GM12873 (cell line): ENCODE data around the gene RGCC.

Experiments
- TF ChIP-seq, protein P1 (sequence below): IDR thresholded peaks from 2 replicates; pipeline ENCODE4 v1.5.1; 2012; ENCODE audit warnings: low read depth, mild to moderate bottlenecking, moderate library complexity, low read length, control low read depth; ENCODE audit not compliant: insufficient read depth; ENCODE audit errors: missing control alignments

Gene RGCC

GRCh38 chr13:41457589-41458186 lies 338 bp downstream of the RGCC start:
- TF ChIP-seq, protein P1, sequence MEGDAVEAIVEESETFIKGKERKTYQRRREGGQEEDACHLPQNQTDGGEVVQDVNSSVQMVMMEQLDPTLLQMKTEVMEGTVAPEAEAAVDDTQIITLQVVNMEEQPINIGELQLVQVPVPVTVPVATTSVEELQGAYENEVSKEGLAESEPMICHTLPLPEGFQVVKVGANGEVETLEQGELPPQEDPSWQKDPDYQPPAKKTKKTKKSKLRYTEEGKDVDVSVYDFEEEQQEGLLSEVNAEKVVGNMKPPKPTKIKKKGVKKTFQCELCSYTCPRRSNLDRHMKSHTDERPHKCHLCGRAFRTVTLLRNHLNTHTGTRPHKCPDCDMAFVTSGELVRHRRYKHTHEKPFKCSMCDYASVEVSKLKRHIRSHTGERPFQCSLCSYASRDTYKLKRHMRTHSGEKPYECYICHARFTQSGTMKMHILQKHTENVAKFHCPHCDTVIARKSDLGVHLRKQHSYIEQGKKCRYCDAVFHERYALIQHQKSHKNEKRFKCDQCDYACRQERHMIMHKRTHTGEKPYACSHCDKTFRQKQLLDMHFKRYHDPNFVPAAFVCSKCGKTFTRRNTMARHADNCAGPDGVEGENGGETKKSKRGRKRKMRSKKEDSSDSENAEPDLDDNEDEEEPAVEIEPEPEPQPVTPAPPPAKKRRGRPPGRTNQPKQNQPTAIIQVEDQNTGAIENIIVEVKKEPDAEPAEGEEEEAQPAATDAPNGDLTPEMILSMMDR, result no peak

DNA sequence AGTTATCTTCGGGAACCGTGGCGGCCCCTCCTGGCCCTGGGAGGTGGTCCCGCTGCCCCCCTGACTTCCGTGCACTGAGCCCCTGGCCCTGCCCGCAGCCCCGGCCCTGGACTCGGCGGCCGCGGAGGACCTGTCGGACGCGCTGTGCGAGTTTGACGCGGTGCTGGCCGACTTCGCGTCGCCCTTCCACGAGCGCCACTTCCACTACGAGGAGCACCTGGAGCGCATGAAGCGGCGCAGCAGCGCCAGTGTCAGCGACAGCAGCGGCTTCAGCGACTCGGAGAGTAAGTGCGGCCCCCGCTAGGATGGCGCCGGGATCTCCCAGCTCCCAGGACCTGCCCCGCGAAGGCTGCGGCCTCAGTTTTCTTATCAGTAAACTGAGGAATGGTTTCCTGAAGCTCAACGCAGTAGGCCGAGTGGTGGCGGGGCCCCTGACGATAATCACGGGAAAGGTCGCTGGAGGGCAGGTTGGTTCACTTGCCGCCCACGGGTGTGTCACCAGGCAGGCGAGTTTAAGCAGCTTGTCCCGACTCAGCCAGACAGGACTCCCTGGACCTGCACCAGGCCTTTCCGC lies 924 bp downstream of the RGCC start:
- TF ChIP-seq, protein P1, result no peak

GRCh38 chr13:41458761-41459431 lies 1.5 kb downstream of the RGCC start:
- TF ChIP-seq, protein P1, result peak; percentile 93

DNA sequence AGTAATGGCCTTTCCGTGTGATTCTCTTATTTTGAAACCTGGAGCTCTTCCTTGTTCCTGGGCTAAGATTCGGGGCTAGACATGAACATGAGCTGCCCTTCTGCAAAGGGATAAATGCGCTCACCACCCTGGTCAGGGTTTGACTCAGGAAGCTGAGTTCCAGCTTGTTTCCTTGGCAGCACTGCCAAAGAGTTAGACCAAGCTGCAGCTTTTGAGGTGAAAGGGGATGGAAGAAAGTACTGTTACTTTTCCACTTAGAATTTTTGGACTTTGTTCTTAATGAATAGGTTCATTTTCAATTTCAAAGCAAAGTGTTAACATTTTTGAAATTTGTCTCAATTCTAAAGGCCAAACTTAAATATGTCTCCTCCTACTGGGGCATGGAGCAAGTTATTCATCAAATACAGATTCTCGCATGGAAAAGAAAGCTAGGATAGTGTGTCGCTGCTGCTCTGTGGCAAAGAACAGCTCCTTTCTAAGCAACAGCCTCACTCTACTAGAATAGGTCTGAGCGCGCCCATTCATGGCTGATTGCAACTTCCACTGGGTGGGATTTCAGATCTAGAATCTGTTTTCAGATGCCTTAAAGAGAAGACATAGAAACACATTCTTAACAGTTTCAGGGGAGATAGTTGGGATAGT lies 2.2 kb downstream of the RGCC start:
- TF ChIP-seq, protein P1, result no peak

GRCh38 chr13:41460074-41460465 lies 2.7 kb downstream of the RGCC start:
- TF ChIP-seq, protein P1, result no peak

- TF ChIP-seq, protein P1, result no peak
Measured at GRCh38 chr13:41460930-41461329, 3.6 kb downstream of the RGCC start.

DNA sequence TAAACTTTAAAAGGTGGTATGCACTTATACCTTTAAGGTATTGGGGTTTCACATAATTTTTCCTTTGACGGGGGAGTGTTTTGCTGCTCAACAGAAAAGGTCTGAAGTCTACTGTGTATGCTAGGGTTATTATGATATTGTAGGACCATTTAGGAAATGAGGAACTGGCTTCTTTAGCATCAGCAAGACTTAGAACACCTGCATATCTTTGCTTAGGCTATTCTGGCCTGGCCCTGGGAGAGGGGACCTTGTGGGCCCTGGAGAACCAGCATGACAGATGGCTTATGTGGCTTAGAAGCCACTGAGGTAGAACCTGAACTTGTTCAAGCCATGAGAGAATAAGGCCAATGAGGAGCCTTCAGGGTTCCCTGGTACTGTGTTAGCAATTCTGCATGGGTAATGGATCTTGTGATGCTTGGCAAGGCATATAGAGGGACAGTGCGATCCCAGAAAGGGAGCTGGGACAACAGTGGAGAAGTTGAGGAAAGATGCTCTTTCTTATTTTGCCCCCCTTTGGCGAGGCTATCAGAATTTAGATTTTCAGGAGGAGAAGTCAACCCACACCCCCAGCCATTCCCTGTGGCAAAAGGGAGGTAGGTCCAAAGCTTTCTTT lies 4.3 kb downstream of the RGCC start:
- TF ChIP-seq, protein P1, result no peak
